ENCODE measurements around the gene KRT15. TPM values are rescaled to one million over a fixed set of nuclear protein-coding genes. Genes with fewer than 3 reads are reported as not detected.
A peak's percentile ranks its signal among the peaks of the same experiment; 100 is the strongest.

Gene KRT15
- polyA plus RNA-seq, 1 donor (not counting 4 experiments of a cell fraction or from before 2014, with no cell fraction given): 729 TPM

DNA sequence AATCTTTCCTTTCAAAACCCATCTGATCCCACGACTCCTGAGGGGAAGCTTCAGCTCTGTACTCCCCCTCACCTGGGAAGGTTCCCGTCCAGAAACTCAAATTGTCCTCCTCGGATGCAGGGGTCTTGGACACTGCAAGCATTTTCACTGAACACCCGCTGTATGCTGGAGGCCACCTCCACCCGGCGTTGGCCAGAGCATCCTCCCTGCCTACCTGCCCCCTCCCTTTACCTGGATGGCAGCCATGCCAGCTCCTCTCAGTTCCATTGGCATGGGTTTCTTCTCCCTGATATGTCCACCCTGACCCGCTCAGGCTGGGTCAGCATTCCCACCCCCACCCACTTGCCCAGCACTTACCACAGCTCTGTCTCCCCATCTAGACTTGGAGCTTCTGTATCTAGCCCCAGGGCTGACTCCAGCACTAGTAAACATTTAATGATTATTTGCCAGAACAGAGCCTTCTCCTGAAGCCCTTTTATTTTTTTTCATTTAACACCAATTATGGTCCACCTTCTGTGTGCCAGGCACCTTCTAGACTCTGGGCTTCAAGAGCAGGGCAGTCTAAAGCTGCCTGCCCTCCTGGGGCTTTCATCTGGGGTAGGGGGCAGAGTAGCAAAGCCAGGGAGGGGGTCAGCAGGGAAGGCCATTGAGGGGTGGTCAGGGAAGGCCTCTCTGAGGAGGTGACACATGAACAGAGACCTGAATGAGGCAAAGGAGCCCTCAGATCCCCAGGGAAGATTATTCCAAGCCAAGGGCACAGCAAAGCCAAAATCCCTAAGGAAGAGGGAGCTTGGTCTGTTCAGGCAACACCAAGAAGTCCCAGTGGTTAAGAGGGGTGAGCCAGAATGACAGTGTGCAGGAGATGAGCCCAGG, 18.3 kb upstream of the KRT15 start:
- no peaks in the 10 kb centered on the region for H3K9me3 ChIP-seq (ENCODE audit: control insufficient read depth, low read depth, low read length)
- DNase-seq (ENCODE audit: low read depth, low spot score) (no peak), FAIRE-seq (no peak)
- no peaks in the 10 kb centered on the region for H3K36me3 ChIP-seq (ENCODE audit: control insufficient read depth in 2 of 2, extremely low read depth in 1 of 2, insufficient read depth in 2 of 2, low read length in 2 of 2)
- H3K79me2 ChIP-seq (ENCODE audit: control insufficient read depth, insufficient read depth, low read length): no peaks in the 10 kb centered on the region
- no peak overlapping the region for H3K9ac ChIP-seq (ENCODE audit: control insufficient read depth, extremely low read depth, insufficient read depth, low read length)
- H3K9me1 ChIP-seq (ENCODE audit: control insufficient read depth, extremely low read depth, insufficient read depth, low read length): no peaks in the 10 kb centered on the region
- H4K20me1 ChIP-seq (ENCODE audit: control insufficient read depth, extremely low read depth, insufficient read depth, low read length): no peaks in the 10 kb centered on the region
- H3K27ac ChIP-seq (ENCODE audit: control insufficient read depth, insufficient read depth, low read length): no peak overlapping the region
- H3K4me2 ChIP-seq (ENCODE audit: control insufficient read depth, extremely low read depth, insufficient read depth, low read depth, low read length): peak overlapping the region; percentile 55
- TF ChIP-seq EZH2 (IDR thresholded peaks at IDR 0.05; ENCODE audit: low read length) (no peak), CTCF (optimal IDR thresholded peaks at IDR 0.05 in 1 of 3, IDR thresholded peaks at IDR 0.05 in 1 of 3, conservative IDR thresholded peaks at IDR 0.05 in 1 of 3; ENCODE audit: extremely low read depth in 1 of 3, insufficient read depth in 2 of 3, low read length in 3 of 3) (no peak)
- dilution Hi-C loops (cut with MboI; ENCODE audit: extremely low pct_ligation_motif_present, low sequenced_read_pairs): no loop called here
- no peaks in the 10 kb centered on the region for H3K27me3 ChIP-seq (ENCODE audit: control insufficient read depth, extremely low read depth, insufficient read depth, low read length)
- no peak overlapping the region for H3K4me3 ChIP-seq (ENCODE audit: control insufficient read depth in 2 of 3, extremely low read depth in 1 of 3, insufficient read depth in 2 of 3, low read depth in 1 of 3, low read length in 3 of 3)
- no peak overlapping the region for H2AFZ ChIP-seq (ENCODE audit: control insufficient read depth, low read length)
- peaks cover 55% of the 10 kb centered on the region for H3K4me1 ChIP-seq (ENCODE audit: control insufficient read depth, extremely low read depth, insufficient read depth, low read length)

- dilution Hi-C loops (cut with MboI; ENCODE audit: extremely low pct_ligation_motif_present, low sequenced_read_pairs): no loop called here
- no peak overlapping the region for H3K27ac ChIP-seq (ENCODE audit: control insufficient read depth, insufficient read depth, low read length)
- no peak overlapping the region for H2AFZ ChIP-seq (ENCODE audit: control insufficient read depth, low read length)
- H3K4me2 ChIP-seq (ENCODE audit: control insufficient read depth, extremely low read depth, insufficient read depth, low read depth, low read length): no peak overlapping the region
- no peaks in the 10 kb centered on the region for H3K36me3 ChIP-seq (ENCODE audit: control insufficient read depth in 2 of 2, extremely low read depth in 1 of 2, insufficient read depth in 2 of 2, low read length in 2 of 2)
- H3K79me2 ChIP-seq (ENCODE audit: control insufficient read depth, insufficient read depth, low read length): no peaks in the 10 kb centered on the region
- no peaks in the 10 kb centered on the region for H3K9me3 ChIP-seq (ENCODE audit: control insufficient read depth, low read depth, low read length)
- H3K4me3 ChIP-seq (ENCODE audit: control insufficient read depth in 2 of 3, extremely low read depth in 1 of 3, insufficient read depth in 2 of 3, low read depth in 1 of 3, low read length in 3 of 3): no peak overlapping the region
- H3K9me1 ChIP-seq (ENCODE audit: control insufficient read depth, extremely low read depth, insufficient read depth, low read length): no peaks in the 10 kb centered on the region
- DNase-seq (ENCODE audit: low read depth, low spot score) (no peak), FAIRE-seq (no peak)
- no peak for TF ChIP-seq CTCF (optimal IDR thresholded peaks at IDR 0.05 in 1 of 3, IDR thresholded peaks at IDR 0.05 in 1 of 3, conservative IDR thresholded peaks at IDR 0.05 in 1 of 3; ENCODE audit: extremely low read depth in 1 of 3, insufficient read depth in 2 of 3, low read length in 3 of 3)
- no peak for TF ChIP-seq EZH2 (IDR thresholded peaks at IDR 0.05; ENCODE audit: low read length)
- peaks cover 49% of the 10 kb centered on the region for H3K4me1 ChIP-seq (ENCODE audit: control insufficient read depth, extremely low read depth, insufficient read depth, low read length)
- H3K27me3 ChIP-seq (ENCODE audit: control insufficient read depth, extremely low read depth, insufficient read depth, low read length): no peaks in the 10 kb centered on the region
- H3K9ac ChIP-seq (ENCODE audit: control insufficient read depth, extremely low read depth, insufficient read depth, low read length): no peak overlapping the region
- H4K20me1 ChIP-seq (ENCODE audit: control insufficient read depth, extremely low read depth, insufficient read depth, low read length): no peaks in the 10 kb centered on the region
These were observed 17.2 kb upstream of the KRT15 start for GRCh38 chr17:41535764-41536481.
